Ecto neural progenitor cell (in vitro differentiated cells): Measurements from ENCODE around the gene CMTM4.
"Not testable (repeated sequence)": the region's sequence is repeated elsewhere in the genome, so short reads cannot be mapped to it uniquely, and the experiment has no call there.

ENCODE experiments used
- DNase-seq: peaks from one replicate; pipeline ENCODE4 v3.0.0-alpha.2; 2018; ENCODE audit warnings: low spot score

CMTM4 gene

DNA sequence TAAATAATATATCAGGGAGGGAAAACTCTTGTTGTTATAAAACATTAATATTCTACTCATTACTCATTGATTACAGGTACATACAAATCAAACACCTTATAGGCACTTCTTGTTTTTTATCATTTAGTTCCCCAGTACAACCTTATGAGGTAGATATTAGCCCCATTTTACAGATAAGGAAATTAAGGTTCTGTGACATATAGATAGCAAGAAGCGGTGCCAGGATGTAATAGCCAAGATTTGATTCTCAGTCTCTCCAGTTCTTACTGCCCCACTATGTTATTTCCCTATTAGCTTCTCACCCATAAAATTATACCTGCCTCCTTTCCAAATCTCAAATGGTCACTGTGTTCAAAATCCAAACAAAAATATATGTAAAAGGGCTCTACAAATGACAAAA is 55.2 kb downstream of the CMTM4 start:
- DNase-seq: no peak

DNA sequence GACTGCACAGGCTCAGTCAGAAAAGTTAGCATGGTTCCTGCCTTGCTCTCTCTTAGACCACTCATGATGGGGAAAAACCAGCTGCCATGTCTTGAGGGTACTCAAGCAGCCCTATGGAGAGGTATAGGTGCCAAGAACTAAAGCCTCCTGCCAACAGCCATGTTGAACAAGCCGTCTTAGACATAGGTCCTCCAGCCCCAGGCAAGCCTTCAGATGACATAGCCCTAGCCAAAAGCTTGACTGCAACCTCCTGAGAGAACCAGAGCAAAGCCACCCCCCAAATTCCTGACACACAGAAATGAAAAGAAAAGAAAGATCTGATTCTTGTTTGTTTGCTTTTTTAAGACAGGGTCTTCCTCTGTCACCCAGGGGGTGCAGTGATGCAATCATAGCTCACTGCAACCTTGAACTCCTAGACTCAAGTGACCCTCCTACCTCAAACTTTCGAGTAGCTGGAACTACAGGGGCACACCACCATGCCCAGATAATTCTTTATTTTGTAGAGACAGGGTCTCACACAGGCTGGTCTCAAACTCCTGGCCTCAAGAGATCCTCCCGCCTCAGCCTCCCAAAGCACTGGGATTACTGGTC is 55.7 kb downstream of the CMTM4 start:
- DNase-seq: no peak

DNA sequence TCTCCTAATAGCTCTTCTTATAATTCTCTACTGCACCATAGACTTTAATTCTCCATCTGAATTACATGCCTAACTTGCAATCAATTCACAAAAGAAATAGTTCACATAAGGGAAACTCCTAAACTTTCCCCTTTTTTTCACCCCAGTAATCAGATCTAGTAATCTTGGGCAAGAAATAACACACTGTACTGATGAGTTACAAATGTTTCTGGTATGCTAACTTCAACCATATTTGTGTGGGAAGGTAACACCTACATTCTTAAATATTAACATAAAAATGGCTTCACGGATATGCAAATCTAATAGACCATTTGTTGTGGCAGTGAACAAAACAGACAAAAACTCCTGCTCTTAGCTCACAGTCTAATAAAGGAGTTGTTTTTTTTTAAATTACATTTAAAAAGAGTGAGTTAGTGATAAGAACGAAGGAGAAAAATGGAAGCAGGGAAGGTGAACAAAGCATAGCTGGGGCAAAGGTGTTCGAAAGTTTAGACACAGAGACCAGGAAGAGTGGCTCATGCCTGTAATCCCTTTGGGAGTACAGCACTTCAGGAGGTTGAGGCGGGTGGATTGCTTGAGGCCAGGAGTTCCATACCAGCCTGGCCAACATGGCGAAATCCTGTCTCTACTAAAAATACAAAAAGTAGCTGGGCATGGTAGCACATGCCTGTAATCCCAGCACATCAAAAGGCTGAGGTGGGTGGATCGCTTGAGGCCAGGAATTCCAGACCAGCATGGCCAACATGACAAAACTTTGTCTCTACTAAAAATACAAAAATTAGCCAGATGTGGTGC is 57.3 kb downstream of the CMTM4 start:
- DNase-seq: no peak

DNA sequence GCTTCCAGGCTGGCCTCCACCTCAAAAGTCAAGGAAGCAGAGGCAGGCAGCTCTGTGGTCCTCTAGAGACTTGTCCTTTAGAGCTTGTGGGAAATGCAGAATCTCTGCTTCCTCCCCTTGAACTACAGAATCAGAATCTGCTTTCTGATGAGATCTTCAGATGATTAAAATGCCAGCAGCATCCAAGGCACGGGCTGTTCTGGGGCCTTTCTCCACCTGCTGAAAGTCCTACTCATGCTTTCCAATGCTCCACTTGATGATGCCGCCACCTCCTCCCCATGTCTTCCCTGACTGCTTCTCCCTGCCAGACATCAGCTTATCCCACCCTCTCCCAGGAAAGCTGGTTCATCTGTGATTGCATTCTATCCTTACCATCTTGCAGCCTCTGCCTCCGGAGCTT is 58.7 kb downstream of the CMTM4 start:
- no peak for DNase-seq

DNA sequence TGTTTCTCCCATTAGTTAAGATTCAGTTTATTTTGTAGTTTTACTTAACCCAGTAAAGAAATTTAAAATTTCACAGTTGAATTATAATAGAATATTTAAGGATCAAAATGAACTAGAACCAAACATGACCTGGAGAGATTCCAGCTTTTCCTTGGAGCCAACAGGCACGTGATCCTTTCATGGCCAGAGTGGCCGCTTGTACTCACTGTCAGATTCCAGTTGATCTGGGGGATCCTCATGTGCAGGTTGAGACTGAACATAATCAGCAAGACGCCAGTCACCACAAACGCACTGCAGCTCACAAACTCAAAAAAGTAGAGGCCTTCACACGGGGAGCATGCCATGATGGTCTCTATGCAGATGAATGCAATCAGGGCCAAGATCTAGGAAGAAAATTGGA is 60.3 kb downstream of the CMTM4 start:
- no peak for DNase-seq

DNA sequence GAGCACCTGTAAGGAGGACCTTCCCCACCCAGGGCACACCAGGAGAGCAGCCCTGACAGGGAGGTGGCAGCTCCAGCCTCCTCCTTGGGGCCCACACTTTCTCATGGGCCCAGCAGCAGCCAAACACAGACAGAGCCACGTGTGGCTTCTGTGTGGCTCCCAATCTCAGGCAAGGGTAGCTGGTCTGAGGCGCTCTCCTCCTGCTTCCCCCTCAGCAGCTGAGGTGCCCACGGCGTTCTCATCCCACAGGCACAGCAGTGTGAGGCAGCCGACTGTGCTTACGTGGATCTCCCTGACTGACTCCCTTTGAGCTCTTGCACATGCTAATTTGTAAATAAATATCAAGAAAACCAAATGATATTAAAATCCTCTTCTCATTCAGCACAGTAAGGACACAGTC is 61.1 kb downstream of the CMTM4 start:
- DNase-seq: no peak

DNA sequence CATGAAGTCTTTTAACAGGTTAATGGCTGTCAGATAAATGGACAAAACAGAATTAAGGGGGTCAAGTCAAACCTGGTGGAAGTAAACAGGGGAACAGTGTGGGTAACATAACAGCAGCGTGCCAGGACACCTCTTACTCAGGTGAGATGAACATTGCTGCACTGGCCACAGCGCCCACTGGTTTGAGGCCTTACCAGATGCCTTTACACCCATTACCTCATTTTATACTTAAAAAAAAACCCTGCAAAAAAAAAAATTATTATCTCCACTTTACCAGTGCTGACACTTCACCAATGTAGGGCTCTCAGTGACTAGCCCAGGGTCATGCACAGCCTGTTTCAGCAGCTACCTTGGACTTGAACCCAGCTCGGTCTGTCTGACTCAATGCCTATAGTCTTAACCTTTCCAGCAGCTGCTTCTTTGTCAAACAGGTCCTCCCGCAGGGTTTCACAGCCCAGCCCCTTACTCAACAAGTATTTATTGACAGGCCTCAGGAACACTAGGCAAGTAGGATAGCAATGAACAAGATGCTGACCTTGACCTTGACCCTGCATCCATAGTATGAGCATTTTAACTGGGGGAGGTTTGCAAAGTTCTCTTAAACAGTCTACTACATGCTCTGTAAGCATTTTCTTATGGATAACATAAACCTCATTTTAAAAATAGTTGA is 61.9 kb downstream of the CMTM4 start:
- DNase-seq: no peak

DNA sequence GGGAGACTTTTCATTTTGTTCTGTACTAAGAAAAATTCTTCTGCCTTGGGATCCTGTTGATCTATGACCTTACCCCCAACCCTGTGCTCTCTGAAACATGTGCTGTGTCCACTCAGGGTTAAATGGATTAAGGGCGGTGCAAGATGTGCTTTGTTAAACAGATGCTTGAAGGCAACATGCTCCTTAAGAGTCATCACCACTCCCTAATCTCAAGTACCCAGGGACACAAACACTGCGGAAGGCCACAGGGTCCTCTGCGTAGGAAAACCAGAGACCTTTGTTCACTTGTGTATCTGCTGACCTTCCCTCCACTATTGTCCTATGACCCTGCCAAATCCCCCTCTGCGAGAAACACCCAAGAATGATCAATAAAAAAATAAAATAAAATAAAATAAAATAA is 65.0 kb downstream of the CMTM4 start:
- DNase-seq: not testable (repeated sequence)

DNA sequence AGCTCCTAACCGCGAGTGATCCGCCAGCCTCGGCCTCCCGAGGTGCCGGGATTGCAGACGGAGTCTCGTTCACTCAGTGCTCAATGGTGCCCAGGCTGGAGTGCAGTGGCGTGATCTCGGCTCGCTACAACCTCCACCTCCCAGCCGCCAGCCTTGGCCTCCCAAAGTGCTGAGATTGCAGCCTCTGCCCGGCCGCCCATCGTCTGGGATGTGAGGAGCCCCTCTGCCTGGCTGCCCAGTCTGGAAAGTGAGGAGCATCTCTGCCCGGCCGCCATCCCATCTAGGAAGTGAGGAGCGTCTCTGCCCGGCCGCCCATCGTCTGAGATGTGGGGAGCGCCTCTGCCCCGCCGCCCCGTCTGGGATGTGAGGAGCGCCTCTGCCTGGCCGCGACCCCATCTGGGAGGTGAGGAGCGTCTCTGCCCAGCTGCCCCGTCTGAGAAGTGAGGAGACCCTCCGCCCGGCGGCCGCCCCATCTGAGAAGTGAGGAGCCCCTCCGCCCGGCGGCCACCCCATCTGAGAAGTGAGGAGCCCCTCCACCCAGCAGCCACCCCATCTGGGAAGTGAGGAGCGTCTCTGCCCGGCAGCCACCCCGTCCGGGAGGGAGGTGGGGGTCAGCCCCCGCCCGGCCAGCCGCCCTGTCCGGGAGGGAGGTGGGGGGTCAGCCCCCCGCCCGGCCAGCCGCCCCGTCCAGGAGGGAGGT is 65.8 kb downstream of the CMTM4 start:
- not testable (repeated sequence) for DNase-seq

DNA sequence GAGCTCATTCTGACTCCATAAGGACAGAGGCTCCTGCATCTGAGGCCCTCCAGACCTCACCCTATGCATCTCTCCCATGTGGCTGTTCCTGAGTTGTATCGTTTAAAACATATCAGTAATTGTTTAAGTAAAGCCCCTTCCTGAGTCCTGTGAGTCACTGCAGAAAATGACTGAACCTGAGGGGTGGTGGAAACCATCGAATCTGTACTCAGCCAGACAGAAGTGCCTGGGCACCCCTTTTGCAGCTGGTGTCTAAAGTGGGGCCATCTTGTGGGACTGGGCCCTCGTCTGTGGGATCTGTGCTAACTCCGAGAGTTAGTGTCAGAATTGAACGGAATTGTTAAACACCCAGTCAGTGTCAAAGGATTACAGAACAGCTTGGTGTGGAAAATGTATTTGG is 66.7 kb downstream of the CMTM4 start:
- DNase-seq: no peak

DNA sequence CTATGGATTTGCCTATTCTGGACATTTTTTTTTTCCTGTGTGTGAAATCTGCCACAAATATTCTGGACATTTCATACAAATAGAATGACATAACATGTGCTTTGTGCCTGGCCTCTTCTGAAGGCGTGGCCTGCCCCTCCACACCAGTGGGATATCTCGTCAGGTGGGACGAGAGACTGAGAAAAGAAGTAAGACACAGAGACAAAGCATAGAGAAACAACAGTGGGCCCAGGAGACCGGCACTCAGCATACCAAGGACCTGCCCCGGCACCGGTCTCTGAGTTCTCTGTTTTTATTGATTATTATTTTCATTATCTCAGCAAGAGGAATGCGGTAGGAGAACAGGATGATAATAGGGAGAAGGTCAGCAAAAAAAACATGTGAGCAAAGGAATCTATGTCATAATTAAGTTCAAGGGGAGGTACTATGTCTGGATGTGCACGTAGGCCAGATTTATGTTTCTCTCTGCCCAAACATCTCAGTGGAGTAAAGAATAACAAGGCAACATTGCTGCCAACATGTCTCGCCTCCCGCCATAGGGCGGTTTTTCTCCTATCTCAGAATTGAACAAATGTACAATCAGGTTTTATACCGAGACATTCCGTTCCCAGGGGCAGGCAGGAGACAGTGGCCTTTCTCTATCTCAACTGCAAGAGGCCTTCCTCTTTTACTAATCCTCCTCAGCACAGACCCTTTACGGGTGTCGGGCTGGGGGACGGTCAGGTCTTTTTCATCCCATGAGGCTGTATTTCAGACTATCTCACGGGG is 68.7 kb downstream of the CMTM4 start:
- not testable (repeated sequence) for DNase-seq

DNA sequence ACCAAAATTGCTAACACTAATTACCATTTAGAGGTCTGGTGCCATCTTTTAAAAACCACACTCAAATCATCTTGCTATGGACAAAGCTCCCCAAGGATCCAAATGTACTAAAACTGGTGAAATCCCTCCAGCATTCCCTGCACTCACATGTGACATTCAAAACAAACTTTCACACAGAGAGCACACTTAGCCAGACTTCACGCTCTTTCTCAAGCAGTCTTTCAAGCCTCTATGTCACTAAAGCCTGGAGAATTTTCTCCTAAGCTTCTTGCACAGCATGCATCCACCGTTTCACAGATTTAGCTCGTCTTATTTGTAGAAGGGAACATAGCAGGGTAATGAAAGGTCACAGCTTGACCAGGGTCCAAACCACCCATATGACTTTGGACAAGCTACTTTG is 72.8 kb downstream of the CMTM4 start:
- DNase-seq: no peak

DNA sequence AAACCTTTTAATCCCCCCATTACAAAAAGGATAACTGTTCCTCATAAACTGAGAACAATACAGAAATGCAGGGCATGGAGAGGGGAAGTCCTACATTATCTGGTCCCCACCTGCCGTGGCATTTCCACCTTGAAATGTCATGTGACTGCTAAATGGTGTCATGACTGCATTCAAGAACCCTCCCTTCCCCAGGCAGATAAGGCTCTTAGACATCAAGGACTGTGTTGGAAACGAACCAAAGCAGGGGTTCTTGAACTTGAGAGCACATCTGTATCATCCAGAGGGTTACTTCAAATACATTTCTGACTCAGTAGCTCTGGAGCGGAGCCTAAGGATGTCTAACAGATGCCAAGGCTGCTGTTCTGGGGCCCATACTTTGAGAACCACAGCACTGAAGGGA is 73.7 kb downstream of the CMTM4 start:
- DNase-seq: no peak

DNA sequence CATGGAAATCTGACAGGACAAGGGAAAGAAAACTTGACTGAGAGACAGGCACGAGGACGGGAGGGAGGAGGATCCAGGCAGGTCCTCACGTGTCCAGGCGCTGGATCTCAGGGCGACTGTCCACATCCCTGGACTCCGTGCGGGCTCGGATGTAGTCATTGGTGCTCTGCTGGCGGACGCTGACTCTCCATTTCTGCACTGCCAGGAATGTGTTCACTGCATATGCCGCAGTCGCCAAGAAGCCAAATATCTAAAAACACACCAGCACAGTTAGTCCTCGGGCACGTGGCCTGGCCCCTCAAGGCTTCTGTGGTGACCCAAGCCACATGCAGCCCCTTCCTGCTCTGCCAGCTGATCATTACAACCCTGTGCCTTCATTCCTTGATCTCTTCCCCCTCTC is 74.6 kb downstream of the CMTM4 start:
- no peak for DNase-seq

DNA sequence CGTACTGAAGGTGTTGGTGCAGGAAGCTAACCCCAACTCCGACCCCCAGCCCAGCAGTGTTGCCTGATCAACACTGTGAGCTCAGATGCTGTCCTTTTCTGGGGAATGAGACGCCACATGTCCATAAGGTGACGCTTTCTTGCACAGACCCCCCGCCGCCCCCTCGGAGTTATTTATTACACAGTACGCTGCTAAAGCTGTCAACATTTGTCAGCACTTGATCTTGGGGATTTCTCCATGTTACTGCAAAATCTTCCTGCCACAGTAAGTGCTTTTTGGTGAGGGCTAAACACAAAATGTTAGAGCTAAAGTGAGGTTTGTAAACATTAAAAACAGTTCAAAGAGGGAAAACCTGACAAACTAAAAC is 76.1 kb downstream of the CMTM4 start:
- no peak for DNase-seq

DNA sequence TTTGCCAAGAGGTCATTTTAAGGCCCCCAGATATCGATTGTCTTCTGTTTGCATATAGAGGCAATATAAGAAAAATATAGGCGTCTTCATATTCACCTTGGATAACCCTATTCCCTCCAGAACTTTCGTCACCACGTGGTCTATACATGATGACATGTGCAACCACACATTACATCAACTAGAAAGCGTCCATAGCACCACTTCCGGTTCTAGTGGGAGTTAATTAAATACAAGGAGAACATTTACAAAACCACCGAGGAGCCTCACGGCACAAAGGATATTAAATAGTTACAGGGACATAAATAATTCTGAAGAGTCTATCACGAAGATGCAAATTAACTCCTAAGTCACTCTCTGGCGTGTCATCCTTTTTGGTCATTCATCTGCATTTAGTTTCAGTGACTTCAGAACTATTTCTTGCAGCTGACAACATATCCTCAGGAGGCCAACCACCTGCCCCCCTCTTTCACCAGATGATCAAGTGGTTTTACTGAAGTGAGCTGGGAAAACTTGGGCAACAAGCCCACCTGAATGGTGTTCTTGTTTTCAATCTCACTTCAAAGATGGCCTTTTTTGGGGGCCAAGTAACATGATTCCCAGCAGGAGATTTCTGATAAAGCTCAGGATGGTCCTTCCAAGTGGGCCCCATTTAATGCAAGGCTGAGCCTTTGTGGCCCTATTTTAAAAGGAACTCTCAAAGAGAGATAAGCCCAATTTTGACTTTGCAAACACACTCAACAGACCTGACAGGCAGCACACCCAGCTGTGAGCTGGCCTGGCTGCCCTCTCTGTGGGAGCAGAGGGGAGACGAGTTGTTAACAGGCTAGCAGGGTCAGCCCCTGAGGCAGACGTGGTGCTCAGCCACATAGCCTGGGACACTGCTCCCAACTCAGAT is 76.8 kb downstream of the CMTM4 start:
- no peak for DNase-seq

DNA sequence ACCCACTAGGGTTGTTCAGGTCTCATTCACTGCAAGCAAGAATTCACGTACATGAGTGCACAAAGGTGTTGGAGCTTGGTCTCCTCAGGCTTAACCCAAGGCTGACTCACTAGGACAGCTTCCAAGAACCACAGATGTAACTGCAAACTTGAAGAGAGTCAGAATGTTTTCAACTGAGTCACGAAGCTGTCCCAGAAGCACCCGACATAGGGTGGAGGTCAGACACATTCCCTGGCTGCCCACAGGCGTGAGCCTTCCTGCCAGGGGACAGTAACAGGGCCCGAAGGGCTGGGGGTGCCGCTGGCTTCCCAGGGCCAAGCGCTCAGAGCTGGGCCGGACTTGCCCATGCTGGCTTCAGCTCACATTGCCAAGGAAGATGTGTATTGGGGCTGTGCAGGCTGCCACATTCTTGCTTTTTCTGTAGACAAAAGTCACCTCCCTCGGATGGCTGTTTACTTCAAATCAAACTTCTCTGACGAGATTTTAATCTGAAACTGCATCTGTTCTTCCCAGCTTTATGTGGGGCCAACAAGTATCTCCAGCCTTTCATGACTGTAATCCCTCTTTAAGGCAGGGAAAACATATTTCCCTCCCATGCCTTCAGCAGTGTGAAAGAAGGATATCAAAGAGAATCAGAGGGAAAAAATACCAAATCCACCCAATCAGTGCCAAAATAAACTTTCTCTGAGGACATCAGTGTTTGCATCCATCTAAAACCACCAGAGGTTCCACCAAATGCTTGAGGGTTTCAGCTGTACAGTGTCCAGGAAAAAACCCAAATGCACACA is 77.8 kb downstream of the CMTM4 start:
- DNase-seq: no peak

DNA sequence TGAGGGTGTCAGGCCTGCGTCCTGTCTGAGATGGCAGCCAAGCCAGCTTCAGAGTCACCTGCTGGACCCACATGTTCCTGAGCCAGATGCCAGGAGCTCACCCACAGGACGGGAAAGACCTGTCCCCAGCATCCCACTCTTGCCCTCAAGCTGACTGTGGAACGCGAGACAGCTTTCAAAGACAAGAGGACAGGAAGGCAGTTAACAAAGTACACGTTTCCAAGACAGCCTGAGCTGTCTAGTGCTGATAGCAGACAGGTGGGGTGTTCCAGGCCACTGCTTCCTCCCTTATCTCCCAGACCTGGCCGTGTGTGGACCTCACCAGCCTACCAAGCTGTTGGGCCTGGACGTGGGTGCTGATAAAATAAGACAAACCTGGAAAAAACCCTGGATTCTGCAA is 78.8 kb downstream of the CMTM4 start:
- no peak for DNase-seq

DNA sequence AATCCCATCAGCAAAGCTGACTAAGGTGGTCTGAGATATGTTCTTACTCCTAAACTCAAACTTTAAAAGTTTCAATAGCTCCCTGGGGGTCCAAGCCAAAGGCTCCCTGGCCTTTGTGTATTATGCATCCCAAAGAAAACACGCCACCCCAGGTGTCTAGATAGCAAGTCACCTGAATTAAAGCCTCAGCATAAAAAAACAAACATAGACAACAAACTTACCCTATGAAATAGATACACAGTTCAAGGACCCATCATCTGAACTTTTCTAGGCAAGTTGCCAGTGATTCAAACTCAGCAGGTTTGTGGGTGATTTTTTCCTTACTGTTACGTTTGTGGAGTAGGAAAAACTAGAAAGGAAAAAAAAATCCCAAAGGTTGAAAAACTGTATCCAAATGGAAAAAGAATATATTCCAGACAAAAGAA is 79.5 kb downstream of the CMTM4 start:
- no peak for DNase-seq

DNA sequence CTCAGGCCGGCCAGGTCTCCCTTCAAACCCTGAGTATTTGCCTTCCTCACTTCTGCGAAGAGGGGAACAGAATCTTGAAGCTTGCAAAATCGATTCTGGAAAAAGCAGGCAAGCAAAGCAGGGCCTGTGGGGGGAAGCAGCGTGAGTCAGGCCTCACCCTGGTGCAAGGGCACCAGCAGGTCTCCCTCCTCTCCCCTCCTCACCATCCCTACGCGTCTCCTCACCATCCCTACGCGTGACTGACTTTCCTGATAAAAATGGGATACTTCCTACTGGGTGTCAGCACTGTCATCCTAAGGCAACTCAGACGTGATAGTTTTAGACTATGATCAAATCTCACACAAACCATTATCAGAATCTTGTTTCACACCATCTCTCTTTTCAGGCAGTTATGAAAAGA is 80.0 kb downstream of the CMTM4 start:
- no peak for DNase-seq
